Hippocampal formation (tissue), 2 donors: ENCODE measurements around the gene OXSR1.
"Not testable (repeated sequence)": the region's sequence is repeated elsewhere in the genome, so short reads cannot be mapped to it uniquely, and the experiment has no call there.

ENCODE experiments used
- DNase-seq, 2 donors: peaks; one replicate each; lab custom pipeline; 2025; lab: John Stamatoyannopoulos, UW

Gene OXSR1

GRCh38 chr3:38127611-38128302 is 37.6 kb upstream of the OXSR1 start:
- no peak for DNase-seq

- DNase-seq, result no peak
Measured at GRCh38 chr3:38128303-38128655, 37.1 kb upstream of the OXSR1 start.

GRCh38 chr3:38129058-38129457 is 36.3 kb upstream of the OXSR1 start:
- DNase-seq, result no peak

GRCh38 chr3:38130631-38131065 is 34.7 kb upstream of the OXSR1 start:
- no peak for DNase-seq

- DNase-seq, result no peak
Measured at GRCh38 chr3:38131621-38132369, 33.5 kb upstream of the OXSR1 start.

GRCh38 chr3:38133209-38133556 is 32.2 kb upstream of the OXSR1 start:
- DNase-seq, result no peak

GRCh38 chr3:38133557-38134405 is 31.6 kb upstream of the OXSR1 start:
- DNase-seq, result no peak

- not testable (repeated sequence) for DNase-seq
Measured at GRCh38 chr3:38134517-38135143, 30.7 kb upstream of the OXSR1 start.

GRCh38 chr3:38135621-38136277 is 29.6 kb upstream of the OXSR1 start:
- not testable (repeated sequence) for DNase-seq

GRCh38 chr3:38136393-38136776 is 29.0 kb upstream of the OXSR1 start:
- DNase-seq, result no peak

- DNase-seq, result peak; percentile 99
Measured at GRCh38 chr3:38136777-38137614, 28.3 kb upstream of the OXSR1 start, which contains the start of gene ACAA1. TSS of gene ACAA1 (minus strand) at chr3:38137127. CDS start at chr3:38137035, 92 bp downstream.

- no peak for DNase-seq
Measured at GRCh38 chr3:38137615-38138348, 27.6 kb upstream of the OXSR1 start.

GRCh38 chr3:38138349-38139190 is 26.8 kb upstream of the OXSR1 start, which contains the start of gene MYD88:
TSS of gene MYD88 (plus strand) at chr3:38138661. CDS start at chr3:38138701, 40 bp downstream.
- DNase-seq, result peak; percentile 13 to 41

- DNase-seq, result no peak
Measured at GRCh38 chr3:38139191-38139590, 26.1 kb upstream of the OXSR1 start.

- no peak for DNase-seq
Measured at GRCh38 chr3:38139652-38140051, 25.7 kb upstream of the OXSR1 start.

GRCh38 chr3:38140326-38141172 is 24.8 kb upstream of the OXSR1 start:
- no peak for DNase-seq

- DNase-seq, result no peak
Measured at GRCh38 chr3:38141173-38141951, 24.0 kb upstream of the OXSR1 start.
